Smooth muscle cell (in vitro differentiated cells): Measurements from ENCODE around the gene ALPK3. TPM values are rescaled to one million over a fixed set of nuclear protein-coding genes. Genes with fewer than 3 reads are reported as not detected.
A peak's percentile ranks its signal among the peaks of the same experiment; 100 is the strongest.

Source experiments
- DNase-seq: peaks from one replicate; lab custom pipeline; 2025; ENCODE audit not compliant: unreplicated experiment; lab: John Stamatoyannopoulos, UW
- H2AFZ ChIP-seq: fragments of 200-600 bp; sonication (generic); 2 replicates; pipeline ENCODE4 v1.6.0; 2016; ENCODE audit warnings: antibody characterized with exemption, low read depth, mild to moderate bottlenecking
- H3F3A ChIP-seq: fragments of 200-600 bp; sonication (generic); 2 replicates; pipeline ENCODE4 v1.6.0; 2017; ENCODE audit warnings: antibody characterized with exemption, low read depth
- H3K27ac ChIP-seq: fragments of 200-600 bp; sonication (generic); 2 replicates; pipeline ENCODE4 v1.5.1; 2016; ENCODE audit warnings: low read depth, mild to moderate bottlenecking
- H3K27me3 ChIP-seq: fragments of 200-600 bp; sonication (generic); 2 replicates; pipeline ENCODE4 v1.6.1; 2016; ENCODE audit warnings: low read depth, mild to moderate bottlenecking
- H3K36me3 ChIP-seq: fragments of 200-600 bp; sonication (generic); 2 replicates; pipeline ENCODE4 v1.5.1; 2016; ENCODE audit warnings: low read depth
- H3K4me1 ChIP-seq: fragments of 200-600 bp; sonication (generic); 2 replicates; pipeline ENCODE4 v1.5.1; 2016; ENCODE audit warnings: low read depth
- H3K4me2 ChIP-seq: fragments of 200-600 bp; sonication (generic); 2 replicates; pipeline ENCODE4 v1.6.0; 2016; ENCODE audit warnings: mild to moderate bottlenecking
- H3K4me3 ChIP-seq: fragments of 200-600 bp; sonication (generic); 2 replicates; pipeline ENCODE4 v1.5.1; 2016; ENCODE audit warnings: mild to moderate bottlenecking
- H3K79me2 ChIP-seq: fragments of 200-600 bp; sonication (generic); 2 replicates; pipeline ENCODE4 v1.6.0; 2016; ENCODE audit warnings: low read depth, mild to moderate bottlenecking
- H3K9ac ChIP-seq: fragments of 200-600 bp; sonication (generic); 2 replicates; pipeline ENCODE4 v1.6.0; 2016; ENCODE audit warnings: low read depth
- H3K9me3 ChIP-seq: fragments of 200-600 bp; sonication (generic); replicated peaks from 2 replicates; pipeline ENCODE4 v1.5.1; 2016; ENCODE audit warnings: low read depth
- H4K20me1 ChIP-seq: fragments of 200-600 bp; sonication (generic); 2 replicates; pipeline ENCODE4 v1.6.0; 2016; ENCODE audit warnings: low read depth
- CTCF ChIP-seq: fragments of 200-600 bp; sonication (generic); IDR thresholded peaks from 2 replicates; pipeline ENCODE4 v1.5.1; 2017; ENCODE audit warnings: borderline replicate concordance, mild to moderate bottlenecking, antibody characterized with exemption; ENCODE audit not compliant: insufficient read depth, poor library complexity, severe bottlenecking
- WGBS: methylation state at CpG from one replicate; pipeline ENCODE4 v1.1.7; 2016; ENCODE audit warnings: low lambda C conversion rate; 5-methylcytosine and 5-hydroxymethylcytosine counted together
- polyA plus RNA-seq: library from polyadenylated mRNA; unstranded; fragments of >200 nt; fragmentation: Nextera tagmentation; extraction: Ambion mirVana; gene quantifications from 2 replicates; pipeline ENCODE4 v1.2.1, GENCODE V29; 2016
- total RNA-seq: library from RNA; depleted of rRNA; stranded (reverse); fragments of >200 nt; gene quantifications from 2 replicates; pipeline ENCODE4 v1.2.3, GENCODE V29; 2014

Gene ALPK3
- total and polyA plus RNA-seq, 2 experiments from 2014 or later: 3.5 to 18.8 TPM

GRCh38 chr15:84839714-84840113, 22.6 kb downstream of the ALPK3 start:
- peaks cover 3% of the 10 kb centered on the region for H3K4me1 ChIP-seq
- no peak overlapping the region for H3K4me3 ChIP-seq

GRCh38 chr15:84840255-84840654, 23.1 kb downstream of the ALPK3 start:
- no peak overlapping the region for H3K4me2 ChIP-seq
- no peaks in the 10 kb centered on the region for H3K36me3 ChIP-seq
- DNase-seq: no peak
- no peaks in the 10 kb centered on the region for H3K9me3 ChIP-seq
- no peak overlapping the region for H2AFZ ChIP-seq
- peaks cover 4% of the 10 kb centered on the region for H3K79me2 ChIP-seq
- TF ChIP-seq CTCF: no peak
- H3K9ac ChIP-seq: peak overlapping the region; percentile 42
- H3F3A ChIP-seq: no peaks in the 10 kb centered on the region
- peak overlapping the region; percentile 54 for H3K27ac ChIP-seq
- peaks cover 2% of the 10 kb centered on the region for H4K20me1 ChIP-seq
- 90% methylated on average over 10 of the region's 10 CpGs for WGBS
- H3K27me3 ChIP-seq: no peaks in the 10 kb centered on the region
- H3K4me3 ChIP-seq: no peak overlapping the region
- peaks cover 3% of the 10 kb centered on the region for H3K4me1 ChIP-seq

More at GRCh38 chr15:84839714-84840113, 22.6 kb downstream of the ALPK3 start:
- H3K4me2 ChIP-seq: no peak overlapping the region
- peaks cover 7% of the 10 kb centered on the region for H4K20me1 ChIP-seq
- no peaks in the 10 kb centered on the region for H3K27me3 ChIP-seq
- H3K27ac ChIP-seq: no peak overlapping the region
- 96% methylated on average over 23 of the region's 23 CpGs for WGBS
- TF ChIP-seq CTCF: no peak
- H3K36me3 ChIP-seq: no peaks in the 10 kb centered on the region
- peaks cover 4% of the 10 kb centered on the region for H3K79me2 ChIP-seq
- no peaks in the 10 kb centered on the region for H3K9me3 ChIP-seq
- H2AFZ ChIP-seq: no peak overlapping the region
- no peak for DNase-seq
- no peak overlapping the region for H3K9ac ChIP-seq
- H3F3A ChIP-seq: no peaks in the 10 kb centered on the region

- Histone ChIP-seq H3F3A (no peaks in the 10 kb centered on the region), H3K36me3 (no peaks in the 10 kb centered on the region), H3K27ac (peak overlapping the region; percentile 54), H3K4me3 (no peak overlapping the region), H3K4me1 (peaks cover 3% of the 10 kb centered on the region), H3K79me2 (peaks cover 8% of the 10 kb centered on the region), H3K9ac (peak overlapping the region; percentile 42), H3K27me3 (no peaks in the 10 kb centered on the region), H3K9me3 (no peaks in the 10 kb centered on the region), H3K4me2 (peak overlapping the region; percentile 10), H4K20me1 (no peaks in the 10 kb centered on the region), H2AFZ (no peak overlapping the region)
- no peak for TF ChIP-seq CTCF
- DNase-seq: no peak
- 81% methylated on average over 12 of the region's 12 CpGs for WGBS
These were observed 23.7 kb downstream of the ALPK3 start for GRCh38 chr15:84840741-84841429.

GRCh38 chr15:84842781-84843180, 25.6 kb downstream of the ALPK3 start:
- Histone ChIP-seq H4K20me1 (no peaks in the 10 kb centered on the region), H3K4me3 (no peak overlapping the region), H3K27ac (no peak overlapping the region), H3K79me2 (peaks cover 10% of the 10 kb centered on the region), H3K9ac (no peak overlapping the region), H3K4me2 (no peak overlapping the region), H3K9me3 (no peaks in the 10 kb centered on the region), H3K36me3 (no peaks in the 10 kb centered on the region), H2AFZ (no peak overlapping the region), H3F3A (no peaks in the 10 kb centered on the region), H3K4me1 (peaks cover 3% of the 10 kb centered on the region), H3K27me3 (no peaks in the 10 kb centered on the region)
- 100% methylated on average over 1 of the region's 1 CpG for WGBS
- no peak for TF ChIP-seq CTCF
- DNase-seq: no peak
